Sigmoid colon (tissue), 7 donors: ENCODE measurements around the gene ARAP3. TPM values are rescaled to one million over a fixed set of nuclear protein-coding genes. Genes with fewer than 3 reads are reported as not detected.
"Not testable (repeated sequence)": the region's sequence is repeated elsewhere in the genome, so short reads cannot be mapped to it uniquely, and the experiment has no call there.

Experiments
- DNase-seq: peaks from one replicate; pipeline ENCODE4 v3.0.0-alpha.2; 2019
- H3K27ac ChIP-seq, 4 donors: fragments of 200-600 bp; sonication (generic); one replicate each; pipeline ENCODE4 v1.5.1; 2016 to 2019; ENCODE audit warnings: mild to moderate bottlenecking in 1 of 4
- H3K27me3 ChIP-seq, 3 donors: fragments of 200-600 bp; sonication (generic); one replicate each; pipeline ENCODE4 v1.5.1; 2019; ENCODE audit warnings: mild to moderate bottlenecking in 1 of 3
- H3K36me3 ChIP-seq, 4 donors: fragments of 200-600 bp; sonication (generic); one replicate each; pipeline ENCODE4 v1.5.1; 2016 to 2019
- H3K4me1 ChIP-seq, 4 donors: fragments of 200-600 bp; sonication (generic); one replicate each; pipeline ENCODE4 v1.5.1; 2017 to 2019
- H3K4me3 ChIP-seq, 4 donors: fragments of 200-600 bp; sonication (generic); one replicate each; pipeline ENCODE4 v1.5.1; 2017 to 2019; ENCODE audit warnings: mild to moderate bottlenecking in 2 of 4, moderate library complexity in 1 of 4
- H3K9me3 ChIP-seq, 4 donors: fragments of 200-600 bp in 3 of 4; sonication (generic) in 3 of 4; one replicate each; pipeline versions ENCODE4 v1.5.1 to v1.6.1; 2013 to 2019
- CTCF ChIP-seq, 4 experiments: fragments of 450-650 bp in 3 of 4; fragments of 200-600 bp in 1 of 4; IDR thresholded peaks; one replicate each; pipeline ENCODE4 v1.5.1; 2016 to 2019; ENCODE audit warnings: antibody characterized with exemption in 4 of 4, mild to moderate bottlenecking in 3 of 4, moderate library complexity in 2 of 4
- EP300 ChIP-seq, 4 donors: sonication (generic); formaldehyde crosslinking; IDR thresholded peaks; one replicate each; pipeline ENCODE4 v1.6.1; 2017; ENCODE audit warnings: antibody characterized with exemption in 4 of 4
- POLR2A ChIP-seq, 2 donors: fragments of 450-650 bp; IDR thresholded peaks; one replicate each; pipeline ENCODE4 v1.6.1; 2016; ENCODE audit warnings: antibody characterized with exemption in 2 of 2, mild to moderate bottlenecking in 2 of 2, moderate library complexity in 2 of 2
- POLR2AphosphoS5 ChIP-seq, 4 donors: sonication (generic); formaldehyde crosslinking; IDR thresholded peaks; one replicate each; pipeline ENCODE4 v1.6.1; 2017; ENCODE audit warnings: antibody characterized with exemption in 4 of 4
- WGBS, 2 donors: extraction: QIAGEN DNeasy Blood & Tissue Kit; methylation state at CpG; one replicate each; pipeline ENCODE4 v1.1.7; 2013; 5-methylcytosine and 5-hydroxymethylcytosine counted together
- intact Hi-C: fragments of 100-400 bp; cut with DNase I; formaldehyde crosslinking; loops from one replicate; pipeline ENCODE4 v1.15.1; 2023
- polyA plus RNA-seq, 3 donors: library from polyadenylated mRNA; stranded (reverse); fragments of 200-250 nt; gene quantifications; one replicate each; pipeline ENCODE4 v1.2.3, GENCODE V29; 2013
- total RNA-seq, 4 donors: library from RNA; depleted of rRNA; stranded (reverse); fragments of >200 nt; gene quantifications; one replicate each; pipeline ENCODE4 v1.1.0, GENCODE V29; 2016
- donor health status: healthy with polysubstance abuse.
- donor health status: Bipolar disorder and iron deficiency.
- donor health status: healthy.

Gene ARAP3
- total and polyA plus RNA-seq, 7 donors: 1.2 to 7.8 (median 3.4) TPM

GRCh38 chr5:141613344-141613743 lies 68.7 kb downstream of the ARAP3 start:
- H3K36me3 ChIP-seq: no peaks in the 10 kb centered on the region
- H3K4me1 ChIP-seq: peaks cover 0 to 18% (median 13%) of the 10 kb centered on the region in 4 donors
- intact Hi-C loops: no loop called here
- no peaks in the 10 kb centered on the region for H3K9me3 ChIP-seq
- DNase-seq: no peak
- no peak for TF ChIP-seq CTCF (IDR thresholded peaks at IDR 0.05)
- no peak for TF ChIP-seq EP300 (IDR thresholded peaks at IDR 0.05)
- no peak for TF ChIP-seq POLR2A (IDR thresholded peaks at IDR 0.05)
- TF ChIP-seq POLR2AphosphoS5 (IDR thresholded peaks at IDR 0.05): no peak
- no peak overlapping the region for H3K4me3 ChIP-seq
- H3K27me3 ChIP-seq: no peaks in the 10 kb centered on the region
- H3K27ac ChIP-seq: no peak overlapping the region

- no peak for DNase-seq
- no peaks in the 10 kb centered on the region for H3K4me1 ChIP-seq
- intact Hi-C loops: no loop called here
- H3K36me3 ChIP-seq: no peaks in the 10 kb centered on the region
- no peaks in the 10 kb centered on the region for H3K9me3 ChIP-seq
- TF ChIP-seq POLR2AphosphoS5 (IDR thresholded peaks at IDR 0.05): no peak
- no peak for TF ChIP-seq CTCF (IDR thresholded peaks at IDR 0.05)
- no peak for TF ChIP-seq POLR2A (IDR thresholded peaks at IDR 0.05)
- no peak for TF ChIP-seq EP300 (IDR thresholded peaks at IDR 0.05)
- WGBS, 2 donors: 84 to 95% methylated on average over 3 of the region's 3 CpGs
- H3K4me3 ChIP-seq: no peak overlapping the region
- no peaks in the 10 kb centered on the region for H3K27me3 ChIP-seq
- no peak overlapping the region for H3K27ac ChIP-seq
Measured at GRCh38 chr5:141611289-141611688, 70.7 kb downstream of the ARAP3 start.

GRCh38 chr5:141609921-141610320 lies 72.1 kb downstream of the ARAP3 start:
- H3K27me3 ChIP-seq, H3K4me1 ChIP-seq, DNase-seq, H3K27ac ChIP-seq, H3K4me3 ChIP-seq, H3K36me3 ChIP-seq, H3K9me3 ChIP-seq, intact Hi-C loops: not testable (repeated sequence)
- 95 to 97% methylated on average over 7 of the region's 7 CpGs for WGBS, 2 donors

- intact Hi-C loops: no loop called here
- TF ChIP-seq POLR2A (IDR thresholded peaks at IDR 0.05) (no peak), POLR2AphosphoS5 (IDR thresholded peaks at IDR 0.05) (no peak), EP300 (IDR thresholded peaks at IDR 0.05) (no peak), CTCF (IDR thresholded peaks at IDR 0.05) (no peak)
- Histone ChIP-seq H3K36me3 (no peaks in the 10 kb centered on the region), H3K4me1 (peaks cover 0 to 5% (median under 1%) of the 10 kb centered on the region in 4 donors), H3K27ac (no peak overlapping the region), H3K4me3 (no peak overlapping the region), H3K9me3 (no peaks in the 10 kb centered on the region), H3K27me3 (no peaks in the 10 kb centered on the region)
- 90% methylated on average over 3 of the region's 3 CpGs for WGBS, 2 donors
- DNase-seq: no peak
Measured at GRCh38 chr5:141609044-141609443, 73.0 kb downstream of the ARAP3 start.

GRCh38 chr5:141608557-141608956 lies 73.5 kb downstream of the ARAP3 start:
- TF ChIP-seq CTCF (IDR thresholded peaks at IDR 0.05): no peak
- TF ChIP-seq POLR2A (IDR thresholded peaks at IDR 0.05): no peak
- TF ChIP-seq POLR2AphosphoS5 (IDR thresholded peaks at IDR 0.05): no peak
- no peak for TF ChIP-seq EP300 (IDR thresholded peaks at IDR 0.05)
- H3K27ac ChIP-seq: no peak overlapping the region
- DNase-seq: no peak
- H3K9me3 ChIP-seq: no peaks in the 10 kb centered on the region
- H3K27me3 ChIP-seq: no peaks in the 10 kb centered on the region
- no peaks in the 10 kb centered on the region for H3K36me3 ChIP-seq
- H3K4me3 ChIP-seq: no peak overlapping the region
- intact Hi-C loops: no loop called here
- WGBS, 2 donors: 17 to 22% methylated on average over 1 of the region's 1 CpG
- H3K4me1 ChIP-seq: peaks cover 0 to 9% (median 4%) of the 10 kb centered on the region in 4 donors
